Mesodermal cell (in vitro differentiated cells): ENCODE results near the gene LAMA1.

Source experiments
- H3K27ac ChIP-seq: 2 replicates; pipeline ENCODE4 v1.7.0; 2013; ENCODE audit warnings: mild to moderate bottlenecking, low read depth, low read length, moderate library complexity; ENCODE audit not compliant: severe bottlenecking
- H3K36me3 ChIP-seq: 2 replicates; pipeline ENCODE4 v1.7.1; 2013; ENCODE audit warnings: mild to moderate bottlenecking, low read length, moderate library complexity; ENCODE audit not compliant: control insufficient read depth, insufficient read depth
- H3K4me1 ChIP-seq: one replicate; pipeline ENCODE4 v1.7.1; 2013; ENCODE audit warnings: mild to moderate bottlenecking, low read length; ENCODE audit not compliant: insufficient read depth, control insufficient read depth, poor library complexity, severe bottlenecking
- H3K4me3 ChIP-seq: 2 replicates; pipeline ENCODE4 v1.7.0; 2013; ENCODE audit warnings: low read length, control low read depth, mild to moderate bottlenecking; ENCODE audit not compliant: insufficient read depth, poor library complexity, severe bottlenecking; ENCODE audit errors: extremely low read depth
- H3K9me3 ChIP-seq: 2 replicates; pipeline ENCODE4 v1.7.1; 2013; ENCODE audit warnings: mild to moderate bottlenecking, low read length, moderate library complexity; ENCODE audit not compliant: control insufficient read depth
- WGBS, 2 experiments: methylation state at CpG; one replicate each; pipeline ENCODE4 v1.1.5; 2013; ENCODE audit warnings: missing lambda C conversion rate in 2 of 2; ENCODE audit not compliant: insufficient coverage in 2 of 2; 5-methylcytosine and 5-hydroxymethylcytosine counted together

The LAMA1 gene

DNA sequence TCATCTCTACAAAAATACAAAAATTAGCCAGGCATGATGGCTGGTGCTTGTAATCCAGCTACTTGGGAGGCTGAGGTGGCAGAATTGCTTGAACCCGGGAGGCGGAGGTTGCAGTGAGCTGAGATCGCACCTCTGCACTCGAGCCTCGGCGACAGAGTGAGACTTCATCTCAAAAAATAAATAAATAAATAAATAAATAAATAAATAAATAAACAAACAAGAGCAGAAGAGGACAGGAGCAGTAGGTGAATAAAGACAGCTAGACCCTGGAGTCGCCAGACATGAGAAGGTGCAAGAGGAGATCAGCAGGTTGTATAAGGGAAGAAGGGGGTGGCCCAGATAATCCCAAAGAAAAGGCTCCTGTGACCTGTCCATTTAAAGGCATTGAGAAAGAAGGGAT is 12.3 kb downstream of the LAMA1 start:
- Histone ChIP-seq H3K4me1 (no peaks in the 10 kb centered on the region), H3K27ac (no peak overlapping the region), H3K9me3 (no peaks in the 10 kb centered on the region), H3K36me3 (no peaks in the 10 kb centered on the region), H3K4me3 (no peak overlapping the region)
- 95 to 100% methylated on average over 1 to 3 of the region's 7 CpGs for WGBS, 2 experiments

DNA sequence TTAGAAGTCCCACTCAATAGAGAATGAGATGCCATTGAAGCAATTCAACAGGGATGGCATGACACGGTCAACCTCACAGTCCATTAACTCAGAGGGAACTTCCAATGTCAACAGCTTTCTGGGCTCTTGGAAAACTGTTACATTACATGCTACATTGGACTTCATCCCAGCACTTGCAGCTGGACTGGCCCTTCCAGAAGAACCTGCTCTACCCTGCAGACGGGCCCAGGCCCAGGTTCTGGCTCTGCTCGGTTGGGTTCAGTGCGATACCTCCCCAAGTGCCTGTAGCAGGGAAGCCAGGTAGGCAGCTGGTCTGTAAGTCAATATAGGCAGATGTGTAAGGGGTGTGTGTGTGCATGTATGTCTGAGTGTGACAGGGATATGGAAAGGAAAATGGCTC is 12.9 kb downstream of the LAMA1 start:
- 95 to 97% methylated on average over 4 of the region's 4 CpGs for WGBS, 2 experiments

DNA sequence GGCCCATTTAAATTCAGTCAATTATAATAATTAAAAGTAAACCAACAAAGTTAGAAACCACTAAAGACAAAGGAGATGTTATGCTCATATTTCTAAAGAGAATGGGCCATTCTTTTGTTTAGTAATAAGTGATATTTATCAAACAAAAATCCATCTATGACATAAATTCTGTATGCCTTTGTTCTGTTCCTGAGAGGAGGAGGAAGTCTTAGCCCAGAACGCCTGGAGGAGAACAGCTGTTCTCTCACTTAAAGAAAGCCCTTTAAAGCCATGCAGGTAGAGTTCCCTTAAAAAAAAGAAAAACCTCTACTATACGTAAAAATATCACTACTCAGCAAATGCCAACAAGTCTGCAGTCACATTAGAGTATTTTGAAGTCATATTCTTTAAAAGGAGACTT is 15.5 kb downstream of the LAMA1 start:
- Histone ChIP-seq H3K27ac (no peak overlapping the region), H3K4me3 (no peak overlapping the region), H3K9me3 (no peaks in the 10 kb centered on the region), H3K36me3 (no peaks in the 10 kb centered on the region), H3K4me1 (no peaks in the 10 kb centered on the region)
- WGBS, 2 experiments, result no CpG with 5 or more reads among the region's 2 CpGs

More for the DNA sequence above, 12.9 kb downstream of the LAMA1 start:
- Histone ChIP-seq H3K9me3 (no peaks in the 10 kb centered on the region), H3K27ac (no peak overlapping the region), H3K4me1 (no peaks in the 10 kb centered on the region), H3K36me3 (no peaks in the 10 kb centered on the region), H3K4me3 (no peak overlapping the region)

DNA sequence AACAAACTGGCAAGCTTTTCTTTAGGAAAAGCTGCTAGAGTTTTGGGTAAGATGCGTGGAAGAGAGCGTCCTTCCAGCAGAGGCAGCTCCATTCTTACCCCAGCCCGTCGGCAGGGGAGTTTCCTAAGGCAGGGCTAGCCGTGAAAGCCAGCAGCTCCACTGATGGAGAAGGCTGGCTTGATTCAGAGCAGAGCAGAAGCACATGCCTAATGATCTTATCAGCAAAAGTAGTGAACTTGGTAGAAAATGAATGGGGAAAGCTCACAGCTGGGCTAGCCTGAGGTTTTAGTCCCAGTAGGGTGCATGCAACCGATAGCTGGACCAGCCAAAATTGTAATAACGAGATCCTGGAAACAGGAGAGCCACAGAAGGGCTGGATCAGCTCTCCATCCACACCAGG is 20.8 kb downstream of the LAMA1 start:
- Histone ChIP-seq H3K36me3 (no peaks in the 10 kb centered on the region), H3K4me1 (no peaks in the 10 kb centered on the region), H3K4me3 (no peak overlapping the region), H3K9me3 (no peaks in the 10 kb centered on the region), H3K27ac (no peak overlapping the region)
- 71 to 80% methylated on average over 6 to 7 of the region's 7 CpGs for WGBS, 2 experiments

DNA sequence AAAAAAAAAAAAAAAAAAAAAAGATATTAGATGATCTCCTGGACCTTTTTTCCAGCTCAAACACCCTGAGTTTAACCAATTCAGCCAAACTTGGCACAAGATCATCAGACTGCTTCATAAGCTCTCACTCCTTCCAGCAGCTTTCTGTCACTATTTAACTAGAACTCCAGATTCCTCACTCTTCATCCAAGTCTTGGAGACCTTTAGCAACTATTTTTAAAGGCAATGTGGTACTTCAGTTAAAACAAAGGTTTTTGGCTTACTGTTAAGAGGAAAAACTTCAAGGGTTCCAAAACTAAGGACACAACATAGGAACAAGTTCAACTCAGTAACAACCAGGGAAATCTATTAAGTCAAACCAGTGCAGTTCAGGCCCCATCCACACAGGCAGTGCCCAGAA is 23.2 kb downstream of the LAMA1 start:
- Histone ChIP-seq H3K9me3 (no peaks in the 10 kb centered on the region), H3K4me1 (no peaks in the 10 kb centered on the region), H3K4me3 (no peak overlapping the region), H3K36me3 (no peaks in the 10 kb centered on the region), H3K27ac (no peak overlapping the region)

DNA sequence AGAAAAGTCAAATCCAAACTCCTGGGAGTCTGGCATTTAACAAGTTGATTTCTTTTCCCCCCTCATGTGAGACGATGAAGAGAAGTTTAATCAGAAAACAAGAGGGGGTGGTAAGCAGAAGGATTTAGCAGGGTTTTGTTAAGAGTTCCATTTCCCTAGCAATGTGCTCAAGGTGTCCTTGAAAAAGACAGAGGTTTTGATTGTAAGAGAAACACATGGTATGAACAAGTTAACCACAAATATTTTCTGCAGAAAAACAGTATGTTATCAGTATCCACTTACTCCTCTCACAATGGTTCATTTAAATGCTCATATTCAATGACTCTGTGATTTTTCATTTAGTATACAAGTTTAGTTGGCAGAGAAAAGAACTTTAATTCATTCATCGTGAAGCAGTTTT is 26.8 kb downstream of the LAMA1 start:
- WGBS, 2 experiments, result 100% methylated on average over 1 of the region's 2 CpGs; no CpG with 5 or more reads in 1 of the 2 experiments
- Histone ChIP-seq H3K27ac (no peak overlapping the region), H3K4me3 (no peak overlapping the region), H3K4me1 (no peaks in the 10 kb centered on the region), H3K9me3 (no peaks in the 10 kb centered on the region), H3K36me3 (no peaks in the 10 kb centered on the region)

DNA sequence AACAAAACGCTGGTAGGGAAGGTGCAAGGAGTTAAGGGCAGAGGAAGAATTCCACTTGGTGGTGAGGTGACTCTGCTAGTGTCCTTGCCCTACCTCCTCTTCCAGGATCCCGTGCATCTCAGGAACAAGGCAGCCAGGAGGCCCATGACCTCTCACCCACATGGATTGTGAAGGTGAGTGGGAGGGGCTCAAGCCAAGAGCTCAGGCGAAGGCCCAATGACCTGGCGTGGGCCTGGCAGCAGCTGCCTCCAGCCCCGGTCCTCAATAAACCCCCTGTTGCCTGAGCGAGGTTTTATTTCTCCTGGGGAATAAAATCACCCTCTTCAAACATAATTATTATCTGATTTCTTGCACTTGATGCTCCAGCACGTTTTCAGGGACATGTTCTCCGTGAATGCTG is 28.2 kb downstream of the LAMA1 start:
- no peak overlapping the region for H3K27ac ChIP-seq
- no peak overlapping the region for H3K4me3 ChIP-seq
- peaks cover 3% of the 10 kb centered on the region for H3K4me1 ChIP-seq
- 83% methylated on average over 5 to 6 of the region's 8 CpGs for WGBS, 2 experiments
- no peaks in the 10 kb centered on the region for H3K36me3 ChIP-seq
- no peaks in the 10 kb centered on the region for H3K9me3 ChIP-seq

DNA sequence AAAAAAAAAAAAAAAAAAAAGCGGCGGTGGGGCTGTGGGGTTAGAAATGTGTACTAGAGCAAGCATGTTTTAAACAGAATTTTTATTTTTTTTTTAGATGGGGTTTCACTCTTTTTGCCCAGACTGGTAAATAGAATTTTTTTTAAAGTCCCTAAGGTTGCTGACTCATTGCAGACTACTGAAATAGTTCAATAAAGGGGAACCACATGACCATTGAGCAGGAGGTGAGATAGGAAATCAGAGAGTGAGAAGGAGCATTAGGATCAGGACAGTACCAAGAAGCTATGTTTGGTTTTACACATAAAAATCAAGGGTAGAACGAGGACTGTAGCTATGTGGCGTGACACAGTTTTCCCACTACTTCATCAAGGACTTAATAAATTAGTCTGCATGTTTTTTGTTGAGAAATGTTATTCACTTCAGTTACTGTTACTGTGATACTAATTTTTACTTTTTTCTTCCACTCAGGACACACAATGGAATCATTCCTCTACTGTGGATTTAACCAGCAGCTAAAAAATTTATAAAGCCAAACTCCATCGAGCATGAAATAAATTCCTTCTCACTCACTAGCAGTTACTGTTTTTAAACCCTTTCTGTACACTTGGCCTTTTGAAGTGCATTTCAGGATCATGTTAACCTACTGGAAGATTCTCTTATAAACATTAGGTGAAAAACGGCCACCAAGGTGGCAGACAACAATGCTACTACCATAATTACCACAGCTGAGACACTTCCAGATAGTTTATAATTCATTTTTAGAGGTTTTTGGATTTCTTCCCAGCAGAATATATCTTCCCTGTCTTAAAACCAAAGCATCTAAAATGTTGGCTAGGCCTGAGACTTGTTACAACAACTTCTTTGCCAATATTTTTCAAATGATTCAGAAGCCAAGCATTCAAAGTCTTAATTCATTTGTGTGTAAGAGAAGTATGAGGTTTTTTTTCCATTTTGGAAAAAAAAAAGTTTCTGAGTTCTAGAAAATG is 33.2 kb downstream of the LAMA1 start:
- peaks cover 6% of the 10 kb centered on the region for H3K4me1 ChIP-seq
- no peaks in the 10 kb centered on the region for H3K36me3 ChIP-seq
- peak overlapping the region; percentile 10 for H3K27ac ChIP-seq
- H3K4me3 ChIP-seq, result no peak overlapping the region
- 88 to 92% methylated on average over 1 of the region's 6 CpGs for whole genome bisulfite sequencing, 2 experiments
- H3K9me3 ChIP-seq, result no peaks in the 10 kb centered on the region

DNA sequence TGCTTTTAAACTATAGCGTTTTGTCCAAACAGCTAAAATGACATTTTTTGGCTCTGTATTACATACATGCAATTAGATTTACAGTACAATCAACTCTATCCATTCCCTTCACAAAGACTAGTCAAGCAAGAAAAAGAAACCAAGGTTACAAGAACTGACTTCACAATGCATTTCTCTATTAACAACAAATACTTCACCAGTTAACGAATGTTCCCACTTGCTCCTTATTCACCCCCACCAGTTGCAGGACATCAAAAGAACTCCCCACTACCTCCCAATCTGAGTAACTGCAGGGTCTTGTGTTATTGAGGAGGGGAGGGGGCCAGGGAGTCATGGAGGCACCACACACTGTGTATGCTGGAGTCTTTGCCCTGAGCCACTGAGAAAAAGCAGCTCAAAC is 34.9 kb downstream of the LAMA1 start:
- 80% methylated on average over 1 of the region's 2 CpGs; no CpG with 5 or more reads in 1 of the 2 experiments for WGBS, 2 experiments
- H3K9me3 ChIP-seq, result no peaks in the 10 kb centered on the region
- H3K27ac ChIP-seq, result no peak overlapping the region
- H3K4me1 ChIP-seq, result peaks cover 6% of the 10 kb centered on the region
- H3K36me3 ChIP-seq, result peaks cover 3% of the 10 kb centered on the region
- H3K4me3 ChIP-seq, result no peak overlapping the region

DNA sequence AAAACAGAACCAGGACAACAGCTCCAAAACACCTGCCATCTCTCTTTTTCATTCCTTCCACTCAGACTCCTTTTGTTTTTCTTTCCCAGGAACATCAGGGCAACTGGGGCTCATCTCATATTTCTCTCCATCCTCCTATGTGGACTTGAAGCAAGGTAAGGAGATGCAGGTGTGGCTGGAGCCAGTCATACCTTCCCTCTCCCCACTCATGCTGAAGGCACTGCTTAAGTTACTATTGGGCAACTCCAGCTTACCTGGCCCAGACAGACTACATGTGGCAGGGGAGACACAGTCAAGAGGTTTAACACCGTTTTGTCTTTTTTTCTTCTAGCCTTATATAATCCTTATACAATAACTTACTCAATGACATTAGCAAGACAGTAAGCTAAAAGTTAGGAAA is 38.4 kb downstream of the LAMA1 start:
- peaks cover 1% of the 10 kb centered on the region for H3K4me1 ChIP-seq
- peaks cover 9% of the 10 kb centered on the region for H3K36me3 ChIP-seq
- 86 to 100% methylated on average over 1 of the region's 1 CpG for WGBS, 2 experiments
- H3K27ac ChIP-seq, result no peak overlapping the region
- H3K9me3 ChIP-seq, result no peaks in the 10 kb centered on the region
- no peak overlapping the region for H3K4me3 ChIP-seq

DNA sequence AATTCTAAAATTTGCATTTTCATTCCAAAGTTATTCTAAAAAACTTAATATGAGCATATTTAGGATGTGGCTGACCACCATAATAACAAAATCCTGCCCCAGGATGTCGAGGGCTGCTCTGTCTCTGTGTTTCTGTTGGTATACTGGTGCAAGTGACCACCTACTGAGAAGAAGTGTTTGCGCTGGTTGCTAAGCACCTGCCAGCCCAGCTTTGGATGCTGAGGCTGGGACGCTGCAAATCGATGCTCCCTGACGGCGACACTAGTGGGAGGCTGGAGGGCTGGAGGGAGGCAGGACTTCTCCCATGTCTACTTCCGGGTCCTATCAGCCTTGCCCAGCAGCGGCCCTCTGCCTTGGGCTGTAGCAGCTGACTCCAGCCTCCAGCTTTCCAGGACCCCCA is 45.0 kb downstream of the LAMA1 start:
- peaks cover 6% of the 10 kb centered on the region for H3K36me3 ChIP-seq
- no peak overlapping the region for H3K27ac ChIP-seq
- no peaks in the 10 kb centered on the region for H3K9me3 ChIP-seq
- peaks cover 6% of the 10 kb centered on the region for H3K4me1 ChIP-seq
- H3K4me3 ChIP-seq, result no peak overlapping the region
- 87 to 91% methylated on average over 8 of the region's 8 CpGs for WGBS, 2 experiments
